Transverse colon (tissue), 4 donors: ENCODE measurements around the gene HECTD1.

ENCODE experiments used
- CTCF ChIP-seq, 5 experiments: fragments of 200-600 bp in 3 of 5; fragments of 450-650 bp in 2 of 5; sonication (generic) in 3 of 5; IDR thresholded peaks; 1 replicate in 2 of 5; 2 replicates in 3 of 5; pipeline ENCODE4 v1.5.1; 2016 to 2017; ENCODE audit warnings: antibody characterized with exemption in 5 of 5, inconsistent platforms in 3 of 5, mild to moderate bottlenecking in 2 of 5, moderate library complexity in 1 of 5
- EP300 ChIP-seq: sonication (generic); formaldehyde crosslinking; IDR thresholded peaks from one replicate; pipeline ENCODE4 v1.6.1; 2017; ENCODE audit warnings: antibody characterized with exemption, low read depth
- POLR2A ChIP-seq: fragments of 450-650 bp; IDR thresholded peaks from one replicate; pipeline ENCODE4 v1.6.1; 2016; ENCODE audit warnings: antibody characterized with exemption, mild to moderate bottlenecking, moderate library complexity
- POLR2AphosphoS5 ChIP-seq, 3 donors: sonication (generic); formaldehyde crosslinking; IDR thresholded peaks; one replicate each; pipeline ENCODE4 v1.6.1; 2016; ENCODE audit warnings: antibody characterized with exemption in 3 of 3

DNA sequence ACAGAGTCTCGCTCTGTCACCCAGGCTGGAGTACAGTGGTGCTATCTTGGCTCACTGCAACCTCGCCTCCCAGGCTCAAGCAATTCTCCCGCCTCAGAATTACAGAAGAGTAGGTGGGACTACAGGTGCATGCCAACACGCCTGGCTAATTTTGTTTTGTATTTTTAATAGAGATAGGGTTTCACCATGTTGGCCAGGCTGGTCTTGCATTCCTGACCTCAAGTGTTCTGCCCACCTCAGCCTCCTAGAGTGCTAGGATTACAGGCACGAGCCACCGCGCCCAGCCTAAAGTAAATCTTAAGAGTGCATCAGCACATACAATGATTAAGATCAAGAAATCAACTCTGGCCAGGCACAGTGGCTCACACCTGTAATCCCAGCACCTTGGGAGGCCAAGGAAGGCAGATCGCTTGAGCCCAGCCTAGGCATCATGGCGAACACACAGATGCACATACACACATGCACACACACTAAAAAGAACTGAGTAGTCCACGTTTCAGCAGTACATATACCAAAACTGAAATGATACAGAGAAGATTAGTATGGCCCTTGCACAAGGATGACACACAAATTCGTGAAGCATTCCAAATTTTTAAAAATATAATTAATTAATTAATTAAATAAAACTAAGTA, 65.0 kb downstream of the HECTD1 start:
- TF ChIP-seq POLR2AphosphoS5 (IDR thresholded peaks at IDR 0.05), result no peak
- no peak for TF ChIP-seq POLR2A
- no peak for TF ChIP-seq CTCF (IDR thresholded peaks at IDR 0.05)
- TF ChIP-seq EP300, result no peak
